A549 treated with AZD9567 at 1 μM for 4 hours (cell line): ENCODE results near the gene CBR3. TPM values are rescaled to one million over a fixed set of nuclear protein-coding genes. Genes with fewer than 3 reads are reported as not detected.

Source experiments
- total RNA-seq: library from RNA; stranded (reverse); fragments of 200-300 nt; extraction: Qiagen RNA extraction; gene quantifications from 5 replicates; pipeline ENCODE4 v1.2.3, GENCODE V29; 2022; ENCODE audit not compliant: insufficient read depth

Gene CBR3
- 5.0 to 13.6 TPM (median 11.8 TPM) in 5 replicates for total RNA-seq

GRCh38 chr21:36134803-36135390, at the start of gene CBR3:
CBR3 (plus strand) TSS chr21:36135079; CDS start chr21:36135193, 114 bp downstream.

GRCh38 chr21:36156815-36157670, 22.2 kb downstream of the CBR3 start, which contains the start of gene DOP1B:
DOP1B (plus strand) TSS chr21:36156824; CDS start chr21:36164734, 7,910 bp downstream.

Other genes with a start within 250 kb of the CBR3 start
- gene SETD4, start 74.6 kb upstream of the CBR3 start, total RNA-seq: 8.8 to 14.2 TPM (median 10.2 TPM) in 5 replicates
- 144 to 169 TPM (median 162 TPM) in 5 replicates for gene CBR1, start 65.1 kb upstream of the CBR3 start, total RNA-seq
- gene DOP1B, start 21.7 kb downstream of the CBR3 start, total RNA-seq: 2.4 to 6.3 TPM (median 4.6 TPM) in 5 replicates
- gene MORC3, start 185.1 kb downstream of the CBR3 start, total RNA-seq: 6.1 to 10.9 TPM (median 7.8 TPM) in 5 replicates